DMS153 treated with DMSO at 0.1 percent for 48 hours (cell line): ENCODE data around the gene PLPP1.
A peak's percentile ranks its signal among the peaks of the same experiment; 100 is the strongest.
"Not testable (repeated sequence)": the region's sequence is repeated elsewhere in the genome, so short reads cannot be mapped to it uniquely, and the experiment has no call there.

Experiments
- DNase-seq: peaks from one replicate; lab custom pipeline; 2025; ENCODE audit not compliant: unreplicated experiment; lab: John Stamatoyannopoulos, UW

Gene PLPP1

GRCh38 chr5:55546947-55547346 is 12.2 kb upstream of the PLPP1 start:
- no peak for DNase-seq

- DNase-seq, result no peak
Measured at GRCh38 chr5:55544341-55544740, 9.6 kb upstream of the PLPP1 start.

GRCh38 chr5:55541056-55541635 is 6.4 kb upstream of the PLPP1 start:
- DNase-seq, result no peak

- no peak for DNase-seq
Measured at GRCh38 chr5:55540525-55540924, 5.8 kb upstream of the PLPP1 start.

GRCh38 chr5:55540024-55540423 is 5.3 kb upstream of the PLPP1 start:
- no peak for DNase-seq

- DNase-seq, result no peak
Measured at GRCh38 chr5:55538661-55539060, 3.9 kb upstream of the PLPP1 start.

GRCh38 chr5:55537315-55537714 is 2.6 kb upstream of the PLPP1 start:
- not testable (repeated sequence) for DNase-seq

GRCh38 chr5:55535199-55535905 is 588 bp upstream of the PLPP1 start:
- peak; percentile 22 for DNase-seq

GRCh38 chr5:55533521-55534435 is 986 bp downstream of the PLPP1 start:
- peak; percentile 1 for DNase-seq

- no peak for DNase-seq
Measured at GRCh38 chr5:55530669-55531068, 4.1 kb downstream of the PLPP1 start.

GRCh38 chr5:55524816-55525215 is 9.9 kb downstream of the PLPP1 start:
- no peak for DNase-seq

- DNase-seq, result no peak
Measured at GRCh38 chr5:55523293-55523692, 11.5 kb downstream of the PLPP1 start.

- DNase-seq, result no peak
Measured at GRCh38 chr5:55521881-55522280, 12.9 kb downstream of the PLPP1 start.

GRCh38 chr5:55520117-55520839 is 14.5 kb downstream of the PLPP1 start:
- no peak for DNase-seq

GRCh38 chr5:55518831-55519390 is 15.9 kb downstream of the PLPP1 start:
- no peak for DNase-seq

GRCh38 chr5:55517804-55518203 is 17.0 kb downstream of the PLPP1 start:
- DNase-seq, result no peak

- DNase-seq, result no peak
Measured at GRCh38 chr5:55511010-55511409, 23.8 kb downstream of the PLPP1 start.

GRCh38 chr5:55510523-55510880 is 24.3 kb downstream of the PLPP1 start:
- DNase-seq, result no peak

GRCh38 chr5:55509796-55510522 is 24.8 kb downstream of the PLPP1 start:
- DNase-seq, result no peak

- no peak for DNase-seq
Measured at GRCh38 chr5:55509097-55509496, 25.7 kb downstream of the PLPP1 start.
